RWPE1 (cell line): ENCODE results near the gene SCN1B.
A peak's percentile ranks its signal among the peaks of the same experiment; 100 is the strongest.
"Not testable (repeated sequence)": the region's sequence is repeated elsewhere in the genome, so short reads cannot be mapped to it uniquely, and the experiment has no call there.

Experiments used
- CTCF ChIA-PET: fragments of 350-600 bp; sonication (Branson Sonifier 250); formaldehyde crosslinking; extraction: SDS; loops from one replicate; lab custom pipeline; 2021; lab: Yijun Ruan, JAX
- POLR2A ChIA-PET: fragments of 400-600 bp; formaldehyde crosslinking; extraction: SDS; loops from one replicate; lab custom pipeline; 2020; ENCODE audit warnings: antibody characterized with exemption; ENCODE audit not compliant: low non-redundant PET; lab: Yijun Ruan, JAX
- DNase-seq: peaks from one replicate; pipeline ENCODE4 v3.0.0; 2012; ENCODE audit warnings: low spot score
- H3K27ac ChIP-seq: fragments of 450-650 bp; 2 replicates; pipeline ENCODE4 v1.5.1; 2017
- CTCF ChIP-seq: fragments of 450-650 bp; conservative IDR thresholded peaks from 2 replicates; pipeline ENCODE4 v1.5.1; 2017; ENCODE audit warnings: low read depth, mild to moderate bottlenecking

The SCN1B gene

GRCh38 chr19:35046461-35046860 is 16.2 kb downstream of the SCN1B start:
- no peak overlapping the region; the same call in 1 of the 2 replicates for H3K27ac ChIP-seq
- no peak for TF ChIP-seq CTCF
- ChIA-PET CTCF (interaction anchor here (1.2 to 1.5 kb wide), 2 partner anchors 9 kb away, joined by 3 to 4 read pairs; no protein-coding TSS in a partner anchor), POLR2A (no interaction called here)
- no peak for DNase-seq

- no peak for DNase-seq
- TF ChIP-seq CTCF = no peak
- ChIA-PET CTCF (interaction anchor here (0.6 to 1.1 kb wide), 5 partner anchors 11 to 111 kb away, joined by 3 to 6 read pairs (median 3); no protein-coding TSS in a partner anchor), POLR2A (interaction anchor here (0.6 kb wide), 1 partner anchor 18 kb away, joined by 3 read pairs; no protein-coding TSS in a partner anchor)
- peak overlapping the region; percentile 62 for H3K27ac ChIP-seq
Measured at GRCh38 chr19:35048911-35049411, 18.7 kb downstream of the SCN1B start.

- ChIA-PET CTCF (interaction anchor here (0.6 to 1.1 kb wide), 3 partner anchors 12 to 110 kb away, joined by 3 to 5 read pairs (median 3); no protein-coding TSS in a partner anchor), POLR2A (interaction anchor here (0.6 kb wide), 1 partner anchor 18 kb away, joined by 3 read pairs; no protein-coding TSS in a partner anchor)
- no peak for TF ChIP-seq CTCF
- no peak for DNase-seq
- H3K27ac ChIP-seq = peak overlapping the region; percentile 62
Measured at GRCh38 chr19:35049456-35049855, 19.2 kb downstream of the SCN1B start.

GRCh38 chr19:35050662-35051061 is 20.4 kb downstream of the SCN1B start:
- CTCF ChIA-PET = interaction anchor here (0.7 kb wide), 1 partner anchor 36 kb away, joined by 3 read pairs; no protein-coding TSS in a partner anchor
- POLR2A ChIA-PET = interaction anchor here (0.7 kb wide), 1 partner anchor 125 kb away, joined by 10 read pairs; no protein-coding TSS in a partner anchor

GRCh38 chr19:35051268-35051667 is 21.0 kb downstream of the SCN1B start:
- POLR2A ChIA-PET = interaction anchor here (0.7 kb wide), 1 partner anchor 125 kb away, joined by 10 read pairs; no protein-coding TSS in a partner anchor
- DNase-seq, CTCF ChIA-PET, H3K27ac ChIP-seq: not testable (repeated sequence)

More at GRCh38 chr19:35050662-35051061, 20.4 kb downstream of the SCN1B start:
- H3K27ac ChIP-seq, DNase-seq: not testable (repeated sequence)

- TF ChIP-seq CTCF = no peak
- no peak for DNase-seq
- no peak overlapping the region for H3K27ac ChIP-seq
- ChIA-PET CTCF (interaction anchor here (1.2 kb wide), 1 partner anchor 42 kb away, joined by 5 read pairs; no protein-coding TSS in a partner anchor), POLR2A (interaction anchor here (0.7 kb wide), 1 partner anchor 30 kb away, joined by 6 read pairs; no protein-coding TSS in a partner anchor)
Measured at GRCh38 chr19:35051796-35052195, 21.5 kb downstream of the SCN1B start.

GRCh38 chr19:35052599-35053190 is 22.4 kb downstream of the SCN1B start:
- CTCF ChIA-PET = interaction anchor here (1.2 to 2.1 kb wide), 2 partner anchors 8 to 41 kb away, joined by 5 to 9 read pairs; no protein-coding TSS in a partner anchor
- no peak for DNase-seq

More at GRCh38 chr19:35052599-35053190, 22.4 kb downstream of the SCN1B start:
- POLR2A ChIA-PET = no interaction called here
- no peak overlapping the region for H3K27ac ChIP-seq
- TF ChIP-seq CTCF = no peak
